Measurements from ENCODE around the gene MCC.

- no peak for TF ChIP-seq CTCF (IDR thresholded peaks at IDR 0.05)
- no peak for TF ChIP-seq EP300 (IDR thresholded peaks at IDR 0.05)
- no peak for TF ChIP-seq POLR2AphosphoS5 (IDR thresholded peaks at IDR 0.05)
- no peak for TF ChIP-seq POLR2A (IDR thresholded peaks at IDR 0.05)
Observed at GRCh38 chr5:113112435-113112834, 375.8 kb downstream of the MCC start.

Data from upper lobe of left lung (tissue), 4 donors.